GM10266 (cell line): ENCODE results near the gene LRMDA.

Experiments
- DNase-seq: peaks from one replicate; pipeline ENCODE4 v3.0.0; 2012; ENCODE audit errors: extremely low spot score
- TF ChIP-seq, protein P1 (sequence below): IDR thresholded peaks from 2 replicates; pipeline ENCODE4 v1.5.1; 2012; ENCODE audit warnings: mild to moderate bottlenecking, low read depth; ENCODE audit not compliant: control insufficient read depth, insufficient read depth; ENCODE audit errors: missing control alignments

LRMDA gene

DNA sequence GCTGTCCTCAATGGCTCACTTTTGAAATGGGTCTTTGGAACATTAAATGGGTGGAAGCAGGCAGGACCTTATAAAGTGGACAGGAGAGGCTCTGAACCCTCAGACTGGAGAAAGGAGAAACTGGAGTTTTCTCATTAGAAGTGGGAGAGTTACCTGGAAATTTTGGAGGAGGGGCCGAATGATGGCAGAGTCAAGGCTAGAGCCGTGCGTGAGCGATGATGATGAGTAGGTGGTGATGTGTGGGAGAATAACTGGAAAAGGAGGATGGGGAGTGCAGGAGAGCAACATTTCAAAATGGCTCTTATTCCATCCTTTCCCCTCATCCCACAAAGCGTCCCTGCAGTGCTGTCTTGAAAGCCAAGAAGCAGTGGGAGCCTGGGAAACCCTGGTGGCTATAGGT lies 274.0 kb downstream of the LRMDA start:
- DNase-seq, result no peak
- TF ChIP-seq, protein P1, sequence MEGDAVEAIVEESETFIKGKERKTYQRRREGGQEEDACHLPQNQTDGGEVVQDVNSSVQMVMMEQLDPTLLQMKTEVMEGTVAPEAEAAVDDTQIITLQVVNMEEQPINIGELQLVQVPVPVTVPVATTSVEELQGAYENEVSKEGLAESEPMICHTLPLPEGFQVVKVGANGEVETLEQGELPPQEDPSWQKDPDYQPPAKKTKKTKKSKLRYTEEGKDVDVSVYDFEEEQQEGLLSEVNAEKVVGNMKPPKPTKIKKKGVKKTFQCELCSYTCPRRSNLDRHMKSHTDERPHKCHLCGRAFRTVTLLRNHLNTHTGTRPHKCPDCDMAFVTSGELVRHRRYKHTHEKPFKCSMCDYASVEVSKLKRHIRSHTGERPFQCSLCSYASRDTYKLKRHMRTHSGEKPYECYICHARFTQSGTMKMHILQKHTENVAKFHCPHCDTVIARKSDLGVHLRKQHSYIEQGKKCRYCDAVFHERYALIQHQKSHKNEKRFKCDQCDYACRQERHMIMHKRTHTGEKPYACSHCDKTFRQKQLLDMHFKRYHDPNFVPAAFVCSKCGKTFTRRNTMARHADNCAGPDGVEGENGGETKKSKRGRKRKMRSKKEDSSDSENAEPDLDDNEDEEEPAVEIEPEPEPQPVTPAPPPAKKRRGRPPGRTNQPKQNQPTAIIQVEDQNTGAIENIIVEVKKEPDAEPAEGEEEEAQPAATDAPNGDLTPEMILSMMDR, result no peak

GRCh38 chr10:75707080-75707840 lies 275.8 kb downstream of the LRMDA start:
- TF ChIP-seq, protein P1, result no peak
- no peak for DNase-seq

- no peak for DNase-seq
- TF ChIP-seq, protein P1, result no peak
Observed at GRCh38 chr10:75708060-75708459, 276.6 kb downstream of the LRMDA start.

DNA sequence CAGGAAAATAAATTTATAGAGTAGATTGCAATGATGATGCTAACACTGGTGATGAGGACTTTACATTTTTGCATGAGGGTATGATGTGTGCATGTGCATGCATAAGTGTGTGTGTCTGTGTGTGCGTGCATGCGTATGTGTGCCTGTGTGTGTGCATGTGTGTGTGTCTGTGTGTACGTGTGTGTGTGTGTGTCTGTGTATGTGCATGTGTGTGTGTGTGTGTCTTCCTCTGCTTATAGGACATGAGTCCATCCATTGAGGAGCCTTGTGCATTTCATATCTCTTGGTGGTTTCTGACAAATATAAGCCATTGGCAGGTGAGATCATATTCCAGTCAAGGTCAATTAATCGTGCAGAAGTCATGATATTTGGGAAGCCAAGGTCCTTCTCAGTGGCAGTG lies 277.8 kb downstream of the LRMDA start:
- TF ChIP-seq, protein P1, result no peak
- no peak for DNase-seq

GRCh38 chr10:75709811-75710210 lies 278.4 kb downstream of the LRMDA start:
- DNase-seq, result no peak
- TF ChIP-seq, protein P1, result no peak

DNA sequence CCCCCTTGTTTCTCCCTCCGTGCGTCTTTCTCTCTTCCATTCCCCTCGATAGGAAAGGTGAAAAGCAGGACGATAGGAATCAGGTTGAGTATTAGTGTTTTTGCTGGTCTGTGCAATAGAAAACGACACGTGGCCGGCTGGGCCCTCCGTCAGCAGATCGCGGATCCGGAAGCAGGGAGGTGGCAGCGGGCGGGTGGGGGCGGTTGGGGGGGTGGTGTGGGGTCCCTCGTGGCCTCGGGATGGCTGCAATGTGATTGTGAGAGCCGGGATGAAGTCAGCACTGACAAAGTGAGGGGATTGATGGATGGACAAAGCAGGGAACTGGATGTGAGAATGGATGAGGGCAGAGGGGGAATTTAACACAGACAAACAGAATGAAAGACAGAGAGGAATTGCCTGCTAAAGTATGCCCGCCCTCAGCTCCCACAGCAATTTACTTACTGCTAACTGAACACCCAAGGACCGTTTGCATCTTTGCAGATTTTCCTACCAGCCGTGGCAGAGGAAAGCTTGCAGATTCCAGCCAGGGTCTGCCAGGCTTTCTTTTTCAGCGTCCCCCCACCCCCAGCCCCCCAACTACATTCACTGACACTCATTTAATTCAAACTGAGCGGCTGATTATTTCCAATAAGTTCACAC lies 280.9 kb downstream of the LRMDA start:
- TF ChIP-seq, protein P1, result no peak
- no peak for DNase-seq

GRCh38 chr10:75716506-75716905 lies 285.1 kb downstream of the LRMDA start:
- DNase-seq, result no peak
- TF ChIP-seq, protein P1, result no peak
